Measurements from ENCODE around the gene LGALS9B.
"Not testable (repeated sequence)": the region's sequence is repeated elsewhere in the genome, so short reads cannot be mapped to it uniquely, and the experiment has no call there.

The LGALS9B gene

GRCh38 chr17:20416381-20416911 lies 50.9 kb downstream of the LGALS9B start:
- not testable (repeated sequence) for DNase-seq (ENCODE audit: low read depth)

- DNase-seq (ENCODE audit: low read depth), result not testable (repeated sequence)
These were observed 51.9 kb downstream of the LGALS9B start for GRCh38 chr17:20415479-20415878.

GRCh38 chr17:20401306-20402022 lies 65.9 kb downstream of the LGALS9B start:
- not testable (repeated sequence) for DNase-seq (ENCODE audit: low read depth)

GRCh38 chr17:20400559-20401305 lies 66.6 kb downstream of the LGALS9B start:
- DNase-seq (ENCODE audit: low read depth), result not testable (repeated sequence)
